Neural cell (in vitro differentiated cells): ENCODE measurements around the gene DPY19L2.
"Not testable (repeated sequence)": the region's sequence is repeated elsewhere in the genome, so short reads cannot be mapped to it uniquely, and the experiment has no call there.

Experiments used
- CTCF ChIP-seq: fragments of 450-650 bp; IDR thresholded peaks from 2 replicates; pipeline ENCODE4 v1.5.1; 2014; ENCODE audit warnings: antibody characterized with exemption, mild to moderate bottlenecking, moderate library complexity; ENCODE audit not compliant: poor library complexity, severe bottlenecking
- EZH2 ChIP-seq: fragments of 200-600, 300-800 bp; shearing (Covaris generic), sonication (generic); IDR thresholded peaks from 2 replicates; pipeline ENCODE4 v1.6.1; 2014; ENCODE audit warnings: antibody characterized with exemption, low read length, borderline replicate concordance, mild to moderate bottlenecking; ENCODE audit not compliant: insufficient read depth, poor library complexity, severe bottlenecking
- POLR2AphosphoS5 ChIP-seq: IDR thresholded peaks from 2 replicates; pipeline ENCODE4 v1.6.1; 2012

- TF ChIP-seq CTCF, EZH2, POLR2AphosphoS5: not testable (repeated sequence)
These were observed 63.3 kb downstream of the DPY19L2 start for GRCh38 chr12:63604985-63605384.
